Measurements from ENCODE around the gene ARF1. TPM values are rescaled to one million over a fixed set of nuclear protein-coding genes. Genes with fewer than 3 reads are reported as not detected.
A peak's percentile ranks its signal among the peaks of the same experiment; 100 is the strongest.

The ARF1 gene
- total and polyA plus RNA-seq, 2 of the 8 experiments (the other 6 are each of a cell fraction or from before 2014, with no cell fraction given), result 265 to 471 TPM

DNA sequence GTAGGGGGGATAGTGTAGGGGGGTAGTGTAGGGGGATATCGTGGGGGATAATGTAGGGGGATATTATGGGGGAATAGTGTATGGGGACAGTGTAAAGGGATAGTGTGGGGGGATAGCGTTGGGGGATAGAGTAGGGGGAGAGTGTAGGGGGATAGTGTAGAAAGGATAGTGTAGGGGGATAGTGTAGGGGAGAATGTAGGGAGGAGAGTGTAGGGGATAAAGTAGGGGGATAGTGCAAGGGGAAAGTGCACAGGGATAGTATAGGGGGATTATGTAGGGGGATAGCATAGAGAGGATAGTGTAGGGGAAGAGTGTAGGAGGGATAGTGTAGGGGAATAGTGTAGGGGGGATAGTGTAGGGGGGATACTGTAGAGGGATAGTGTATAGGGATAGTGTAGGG lies 12.3 kb upstream of the ARF1 start:
- Histone ChIP-seq H3K56ac (replicated peaks; ENCODE audit: insufficient read length, low read depth, low read length) (no peak overlapping the region), H2BK15ac (ENCODE audit: low read length) (no peak overlapping the region), H3K14ac (ENCODE audit: insufficient read length) (no peak overlapping the region), H4K20me1 (replicated peaks in 1 of 2; ENCODE audit: control insufficient read depth in 1 of 2, insufficient read depth in 2 of 2, low read length in 2 of 2) (peaks cover 3 to 12% of the 10 kb centered on the region in 2 experiments), H2AFZ (ENCODE audit: low read length) (no peak overlapping the region), H3K9ac (replicated peaks in 1 of 4; ENCODE audit: extremely low read depth in 1 of 4, low read depth in 3 of 4, low read length in 3 of 4) (no peak overlapping the region), H4K5ac (ENCODE audit: insufficient read length, low read depth, low read length) (no peak overlapping the region), H3K4me3 (ENCODE audit: extremely low read depth in 1 of 4, insufficient read depth in 2 of 4, low read depth in 3 of 4, low read length in 4 of 4) (no peak overlapping the region), H4K8ac (ENCODE audit: extremely low read depth, insufficient read depth, low read length) (no peak overlapping the region), H3K36me3 (ENCODE audit: control insufficient read depth in 2 of 4, insufficient read depth in 4 of 4, low read length in 3 of 4) (no peaks in the 10 kb centered on the region), H2BK5ac (ENCODE audit: low read depth, low read length) (no peak overlapping the region), H3K4me1 (replicated peaks in 1 of 4; ENCODE audit: control insufficient read depth in 3 of 4, insufficient read depth in 4 of 4, low read length in 3 of 4) (peaks cover 0 to 4% (median 0%) of the 10 kb centered on the region in 4 experiments; a peak in 2 of 7 replicates), H2BK20ac (ENCODE audit: low read length) (no peak overlapping the region), H2BK12ac (ENCODE audit: low read depth, low read length) (no peak overlapping the region), H3K27me3 (replicated peaks in 1 of 4; ENCODE audit: control insufficient read depth in 3 of 4, extremely low read depth in 1 of 4, insufficient read depth in 3 of 4, low read length in 3 of 4) (peaks cover 33 to 91% (median 85%) of the 10 kb centered on the region in 4 experiments), H3K79me1 (ENCODE audit: low read depth, low read length) (no peaks in the 10 kb centered on the region), H4K91ac (replicated peaks; ENCODE audit: insufficient read length, low read length) (no peak overlapping the region), H3K79me2 (ENCODE audit: control insufficient read depth in 1 of 2, insufficient read depth in 2 of 2, low read length in 2 of 2) (no peaks in the 10 kb centered on the region), H3K4ac (replicated peaks; ENCODE audit: insufficient read length, low read depth, low read length) (no peak overlapping the region), H3K4me2 (ENCODE audit: insufficient read depth in 1 of 2, low read depth in 2 of 2, low read length in 2 of 2) (no peak overlapping the region), H3K23ac (ENCODE audit: insufficient read length) (no peak overlapping the region), H3K9me3 (ENCODE audit: insufficient read depth in 2 of 2, low read depth in 1 of 2, low read length in 1 of 2) (no peaks in the 10 kb centered on the region), H3K23me2 (ENCODE audit: low read depth, low read length) (peaks cover 26% of the 10 kb centered on the region; the same call in 1 of the 2 replicates), H2BK120ac (replicated peaks; ENCODE audit: low read depth, low read length) (no peak overlapping the region), H3K18ac (ENCODE audit: extremely low read depth, low read length) (no peak overlapping the region), H3K27ac (ENCODE audit: low read depth, low read length) (no peak overlapping the region), H2AK5ac (ENCODE audit: low read depth, low read length) (no peak overlapping the region)
- ChIA-PET CTCF (ENCODE audit: partially characterized antibody) (no interaction called here), POLR2A (ENCODE audit: partially characterized antibody) (no interaction called here)
- FAIRE-seq (no peak), DNase-seq (ENCODE audit: low read depth in 1 of 2, low spot score in 2 of 2) (no peak)
- 100% methylated on average over 2 of the region's 2 CpGs; no CpG with 5 or more reads in 1 of the 2 experiments for WGBS, 2 experiments (ENCODE audit: extremely low coverage in 1 of 2, insufficient coverage in 1 of 2, insufficient read length in 1 of 2, insufficient replicate concordance in 2 of 2, low coverage in 1 of 2, low lambda C conversion rate in 2 of 2, missing lambda C conversion rate in 1 of 2)
- TF ChIP-seq, protein P1, sequence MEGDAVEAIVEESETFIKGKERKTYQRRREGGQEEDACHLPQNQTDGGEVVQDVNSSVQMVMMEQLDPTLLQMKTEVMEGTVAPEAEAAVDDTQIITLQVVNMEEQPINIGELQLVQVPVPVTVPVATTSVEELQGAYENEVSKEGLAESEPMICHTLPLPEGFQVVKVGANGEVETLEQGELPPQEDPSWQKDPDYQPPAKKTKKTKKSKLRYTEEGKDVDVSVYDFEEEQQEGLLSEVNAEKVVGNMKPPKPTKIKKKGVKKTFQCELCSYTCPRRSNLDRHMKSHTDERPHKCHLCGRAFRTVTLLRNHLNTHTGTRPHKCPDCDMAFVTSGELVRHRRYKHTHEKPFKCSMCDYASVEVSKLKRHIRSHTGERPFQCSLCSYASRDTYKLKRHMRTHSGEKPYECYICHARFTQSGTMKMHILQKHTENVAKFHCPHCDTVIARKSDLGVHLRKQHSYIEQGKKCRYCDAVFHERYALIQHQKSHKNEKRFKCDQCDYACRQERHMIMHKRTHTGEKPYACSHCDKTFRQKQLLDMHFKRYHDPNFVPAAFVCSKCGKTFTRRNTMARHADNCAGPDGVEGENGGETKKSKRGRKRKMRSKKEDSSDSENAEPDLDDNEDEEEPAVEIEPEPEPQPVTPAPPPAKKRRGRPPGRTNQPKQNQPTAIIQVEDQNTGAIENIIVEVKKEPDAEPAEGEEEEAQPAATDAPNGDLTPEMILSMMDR (IDR thresholded peaks at IDR 0.05; ENCODE audit: control extremely low read depth in 1 of 3, insufficient read depth in 1 of 3, low read depth in 1 of 3, low read length in 3 of 3), result no peak
- no peak for TF ChIP-seq RAD21 (IDR thresholded peaks at IDR 0.05 in 1 of 2, conservative IDR thresholded peaks at IDR 0.05 in 1 of 2; ENCODE audit: low read depth in 2 of 2, low read length in 2 of 2)
- TF ChIP-seq ZNF274 (IDR thresholded peaks at IDR 0.05; ENCODE audit: borderline replicate concordance, extremely low read depth, low read length), result no peak
- TF ChIP-seq KDM1A (IDR thresholded peaks at IDR 0.05; ENCODE audit: borderline replicate concordance, low read length), result no peak
- peak; percentile 49; the same call in 1 of the 2 replicates for TF ChIP-seq POLR2AphosphoS5 (IDR thresholded peaks at IDR 0.05; ENCODE audit: low read depth, low read length)
